GM12873 (cell line): ENCODE measurements around the gene KRI1.

Experiments
- CTCF ChIP-seq: IDR thresholded peaks from 2 replicates; pipeline ENCODE4 v1.5.1; 2012; ENCODE audit warnings: low read depth, mild to moderate bottlenecking, moderate library complexity, low read length, control low read depth; ENCODE audit not compliant: insufficient read depth; ENCODE audit errors: missing control alignments

Gene KRI1

GRCh38 chr19:10586396-10586795, 20.6 kb upstream of the KRI1 start:
- TF ChIP-seq CTCF: no peak

GRCh38 chr19:10583036-10583776, 17.4 kb upstream of the KRI1 start:
- TF ChIP-seq CTCF: no peak

GRCh38 chr19:10582091-10582490, 16.3 kb upstream of the KRI1 start:
- TF ChIP-seq CTCF: no peak

- TF ChIP-seq CTCF: peak; percentile 100
These were observed 15.3 kb upstream of the KRI1 start for GRCh38 chr19:10580979-10581631.

- TF ChIP-seq CTCF: no peak
These were observed 12.1 kb upstream of the KRI1 start for GRCh38 chr19:10577951-10578350.

- TF ChIP-seq CTCF: no peak
These were observed 9.4 kb upstream of the KRI1 start for GRCh38 chr19:10575011-10575716.

GRCh38 chr19:10574462-10574861, 8.7 kb upstream of the KRI1 start:
- no peak for TF ChIP-seq CTCF
